Head of caudate nucleus (tissue), 42 donors: ENCODE results near the gene RGS11.
A peak's percentile ranks its signal among the peaks of the same experiment; 100 is the strongest.

ENCODE experiments used
- DNase-seq, 42 donors: peaks; one replicate each; pipeline versions ENCODE4 v3.0.0 to v3.0.0-alpha.2; 2020 to 2021; ENCODE audit warnings: mixed read lengths in 7 of 42
- intact Hi-C: fragments of 100-400 bp; cut with DNase I; formaldehyde crosslinking; loops from one replicate; pipeline ENCODE4 v1.15.0; 2022

Gene RGS11

GRCh38 chr16:275786-276232, at the start of gene RGS11:
Gene RGS11, minus strand, starts transcription at chr16:275944. Its CDS starts 33 bp downstream, at chr16:275911.
- DNase-seq: no peak

GRCh38 chr16:324451-325334, 48.9 kb upstream of the RGS11 start:
- intact Hi-C loops: no loop called here
- no peak for DNase-seq

More at GRCh38 chr16:275786-276232, at the start of gene RGS11:
- intact Hi-C loops: no loop called here

- DNase-seq: no peak
- intact Hi-C loops: no loop called here
These were observed 48.4 kb upstream of the RGS11 start for GRCh38 chr16:324201-324450.

GRCh38 chr16:322476-323143, 46.9 kb upstream of the RGS11 start:
- DNase-seq: no peak

GRCh38 chr16:321532-321931, 45.8 kb upstream of the RGS11 start:
- intact Hi-C loops: no loop called here
- no peak for DNase-seq

More at GRCh38 chr16:322476-323143, 46.9 kb upstream of the RGS11 start:
- intact Hi-C loops: no loop called here

GRCh38 chr16:320206-320605, 44.5 kb upstream of the RGS11 start:
- no peak for DNase-seq
- intact Hi-C loops: no loop called here

GRCh38 chr16:318628-319027, 42.9 kb upstream of the RGS11 start:
- DNase-seq: no peak
- intact Hi-C loops: no loop called here

- intact Hi-C loops: no loop called here
- no peak for DNase-seq
These were observed 41.8 kb upstream of the RGS11 start for GRCh38 chr16:317583-317982.

- no peak for DNase-seq
- intact Hi-C loops: no loop called here
These were observed 41.2 kb upstream of the RGS11 start for GRCh38 chr16:316741-317464.

GRCh38 chr16:314795-315299, 39.1 kb upstream of the RGS11 start:
- DNase-seq: no peak
- intact Hi-C loops: no loop called here

- intact Hi-C loops: no loop called here
- no peak for DNase-seq
These were observed 38.6 kb upstream of the RGS11 start for GRCh38 chr16:314351-314750.

- no peak for DNase-seq
- intact Hi-C loops: no loop called here
These were observed 36.0 kb upstream of the RGS11 start for GRCh38 chr16:311725-312124.

- DNase-seq: no peak
- intact Hi-C loops: no loop called here
These were observed 33.7 kb upstream of the RGS11 start for GRCh38 chr16:309476-309875.

- intact Hi-C loops: no loop called here
These were observed 32.1 kb upstream of the RGS11 start for GRCh38 chr16:307691-308312.

GRCh38 chr16:306911-307370, 31.2 kb upstream of the RGS11 start:
- DNase-seq: peak in 1 of 42 donors; percentile 24
- intact Hi-C loops: no loop called here

More at GRCh38 chr16:307691-308312, 32.1 kb upstream of the RGS11 start:
- DNase-seq: no peak

GRCh38 chr16:305916-306626, 30.3 kb upstream of the RGS11 start:
- intact Hi-C loops: no loop called here
- DNase-seq: peak in 41 of 42 donors; percentile 24 to 85 (median 56)

GRCh38 chr16:303760-304505, 28.2 kb upstream of the RGS11 start:
- intact Hi-C loops: no loop called here
- DNase-seq: no peak

- no peak for DNase-seq
- intact Hi-C loops: no loop called here
These were observed 26.2 kb upstream of the RGS11 start for GRCh38 chr16:301950-302349.
